Stimulated activated CD8-positive, alpha-beta memory T cell treated with anti-CD3 and anti-CD28 coated beads, Interleukin-7, amount 100 ng/mL, for 24 hours (primary cell): ENCODE data around the gene SMAD3.
"Not testable (repeated sequence)": the region's sequence is repeated elsewhere in the genome, so short reads cannot be mapped to it uniquely, and the experiment has no call there.

Source experiments
- DNase-seq: peaks from one replicate; pipeline ENCODE4 v3.0.0-alpha.2; 2020; ENCODE audit warnings: low read depth

SMAD3 gene

GRCh38 chr15:67110958-67111864 lies 45.8 kb downstream of the SMAD3 start:
- DNase-seq, result no peak

DNA sequence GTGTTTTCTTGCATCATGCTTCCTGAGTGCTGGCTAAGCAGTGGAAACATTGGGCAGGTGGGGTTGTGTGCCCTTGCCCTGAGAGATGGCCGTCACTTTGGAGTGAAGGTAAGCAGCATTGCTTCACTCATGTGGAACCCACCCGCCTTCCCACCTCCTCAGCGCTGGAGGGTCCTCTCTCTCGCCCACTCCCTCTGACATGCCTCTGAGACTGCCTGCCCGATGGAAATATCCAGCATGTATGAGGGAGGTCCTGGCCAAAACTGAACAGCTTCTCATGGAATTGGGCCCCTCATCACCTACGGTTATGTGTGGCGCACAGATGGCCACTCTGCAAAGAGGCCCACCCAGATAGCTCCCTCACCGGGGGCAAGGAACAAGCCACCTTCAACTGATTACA lies 48.6 kb downstream of the SMAD3 start:
- no peak for DNase-seq

DNA sequence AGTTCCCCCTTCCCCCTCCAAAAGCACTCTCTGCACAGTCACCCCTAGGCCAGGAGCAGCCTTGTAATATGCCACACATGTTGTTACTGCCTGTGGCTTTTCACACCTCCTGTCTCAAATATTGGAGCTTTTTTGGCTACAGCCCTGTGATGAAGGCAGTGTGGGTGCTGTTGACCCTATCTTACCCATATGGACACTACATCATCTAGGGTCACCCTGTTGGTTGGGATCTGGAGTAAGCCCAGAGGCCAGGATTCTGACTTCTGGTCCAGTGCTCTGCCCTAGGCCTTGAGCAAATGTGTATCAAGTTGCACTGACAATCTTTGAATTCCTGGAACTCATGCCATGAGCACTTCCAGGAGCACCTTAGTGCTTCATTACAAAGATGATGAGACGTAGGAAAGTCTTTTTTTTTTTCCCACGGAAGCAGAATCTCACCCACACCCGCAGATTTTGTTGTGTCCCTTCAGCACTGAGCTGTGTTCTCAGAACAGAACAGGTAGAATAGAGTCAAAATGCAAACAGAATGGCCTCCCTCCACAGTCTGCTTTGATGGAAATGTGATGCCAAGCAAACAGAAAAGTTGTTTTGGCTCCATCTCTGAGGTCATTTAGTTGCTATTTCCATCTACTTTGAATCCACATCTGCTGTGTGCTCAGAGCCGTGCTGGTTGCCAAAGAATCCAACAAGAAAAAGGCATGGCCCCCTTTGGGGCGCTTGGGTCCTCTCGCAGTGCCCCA lies 49.6 kb downstream of the SMAD3 start:
- DNase-seq, result no peak

DNA sequence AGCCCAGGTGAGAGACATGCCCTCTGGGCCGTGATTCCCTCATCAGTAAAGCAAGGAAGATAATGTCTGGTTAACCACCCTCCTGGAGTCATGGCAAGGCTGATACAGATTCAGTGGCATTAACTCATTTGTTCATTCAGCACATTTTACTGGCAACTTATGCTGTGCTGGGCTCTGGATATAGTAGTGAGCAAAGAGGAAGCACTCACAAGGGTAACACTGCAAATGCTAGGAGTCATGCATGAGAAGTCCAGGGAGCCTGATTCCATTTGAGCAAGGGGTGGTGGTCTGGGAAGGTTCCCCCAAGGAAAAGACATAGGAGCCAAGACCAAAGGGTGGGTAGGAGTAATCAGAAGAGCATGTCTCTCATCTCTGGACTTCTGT lies 50.2 kb downstream of the SMAD3 start:
- DNase-seq, result no peak

DNA sequence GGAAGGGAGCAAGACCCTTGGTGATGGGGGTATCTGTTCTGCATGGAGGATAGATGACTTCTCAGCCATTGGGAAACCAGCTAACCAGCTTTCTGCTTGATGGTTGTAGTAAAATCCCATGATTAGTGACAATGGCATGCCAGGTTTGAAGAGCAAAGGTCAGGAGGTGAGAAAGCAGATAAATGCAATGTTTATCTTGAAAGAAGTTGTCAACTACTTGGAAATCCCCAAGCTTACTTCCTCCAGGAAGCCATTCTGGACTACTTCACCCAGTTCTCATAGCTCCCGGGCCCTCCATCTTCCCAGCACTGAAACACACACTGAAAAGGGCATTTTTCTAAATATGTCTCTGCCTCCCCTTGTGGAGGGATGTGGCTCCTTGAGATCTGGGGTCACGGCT lies 51.3 kb downstream of the SMAD3 start:
- no peak for DNase-seq

DNA sequence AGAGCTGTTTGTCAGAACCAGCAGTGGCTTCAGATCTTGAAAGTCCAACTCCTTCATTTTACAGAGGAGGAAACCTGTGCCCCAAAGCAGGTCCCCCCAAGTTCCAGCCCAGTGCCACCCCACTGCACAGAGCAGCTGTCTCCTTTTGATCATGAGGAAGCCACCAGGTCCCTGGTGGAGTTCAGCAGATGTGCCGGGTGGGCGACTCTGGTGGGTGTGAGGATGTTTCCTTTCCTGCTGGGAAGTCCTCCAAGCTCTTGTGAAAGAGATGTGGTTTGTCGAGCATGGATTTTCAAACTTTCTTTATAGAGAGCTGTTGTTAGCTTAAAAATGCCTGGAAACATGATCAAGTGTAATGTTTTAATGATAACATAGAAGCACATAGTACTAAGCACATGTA lies 52.0 kb downstream of the SMAD3 start:
- no peak for DNase-seq

DNA sequence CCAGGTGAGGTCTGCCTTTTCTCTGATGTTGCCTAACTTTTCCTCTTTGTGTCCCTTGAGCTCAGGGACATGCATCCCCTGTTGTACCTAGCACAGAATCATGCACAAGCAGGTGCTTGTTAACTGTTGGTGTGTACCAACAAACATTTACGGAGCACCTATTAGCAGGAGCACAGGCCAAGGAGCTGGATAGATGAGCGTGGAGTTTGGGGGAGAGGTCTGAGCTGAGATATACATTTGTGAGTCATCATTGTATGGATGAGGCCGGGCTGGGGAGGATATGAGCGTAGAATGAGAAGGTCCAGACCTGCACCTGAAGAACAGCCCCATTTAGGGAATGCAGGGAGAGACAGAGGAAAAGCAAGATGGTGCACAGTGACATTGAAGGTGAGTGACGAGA lies 53.4 kb downstream of the SMAD3 start:
- DNase-seq, result no peak

DNA sequence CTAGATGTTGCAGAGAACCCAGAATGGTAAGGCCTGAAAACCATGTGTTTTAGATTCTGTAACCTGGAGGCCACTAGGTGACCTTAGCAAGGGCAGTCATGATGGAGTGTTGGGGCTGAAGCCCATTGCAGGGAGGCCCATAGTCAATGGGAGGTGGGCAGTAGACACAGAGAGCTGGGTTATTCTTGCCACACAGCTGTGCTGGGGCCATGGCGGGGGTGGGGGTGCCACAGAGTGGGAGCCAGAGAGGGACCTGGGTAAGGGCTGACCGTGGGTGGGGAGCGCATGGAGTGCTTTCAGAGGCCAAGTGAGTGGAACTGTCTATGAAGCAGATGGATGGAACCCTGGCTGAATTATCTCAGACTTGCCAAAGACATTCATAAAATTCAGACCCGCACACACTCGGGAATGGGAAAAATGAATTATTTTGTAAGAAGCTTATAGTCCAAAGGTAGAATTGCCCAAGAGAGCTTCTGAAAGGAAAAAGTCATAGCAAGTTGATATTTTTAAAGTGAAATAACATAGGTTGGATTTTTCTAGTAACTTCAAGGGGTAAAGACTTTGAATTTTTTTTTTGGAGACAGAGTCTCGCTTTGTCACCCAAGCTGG lies 53.9 kb downstream of the SMAD3 start:
- DNase-seq, result no peak

DNA sequence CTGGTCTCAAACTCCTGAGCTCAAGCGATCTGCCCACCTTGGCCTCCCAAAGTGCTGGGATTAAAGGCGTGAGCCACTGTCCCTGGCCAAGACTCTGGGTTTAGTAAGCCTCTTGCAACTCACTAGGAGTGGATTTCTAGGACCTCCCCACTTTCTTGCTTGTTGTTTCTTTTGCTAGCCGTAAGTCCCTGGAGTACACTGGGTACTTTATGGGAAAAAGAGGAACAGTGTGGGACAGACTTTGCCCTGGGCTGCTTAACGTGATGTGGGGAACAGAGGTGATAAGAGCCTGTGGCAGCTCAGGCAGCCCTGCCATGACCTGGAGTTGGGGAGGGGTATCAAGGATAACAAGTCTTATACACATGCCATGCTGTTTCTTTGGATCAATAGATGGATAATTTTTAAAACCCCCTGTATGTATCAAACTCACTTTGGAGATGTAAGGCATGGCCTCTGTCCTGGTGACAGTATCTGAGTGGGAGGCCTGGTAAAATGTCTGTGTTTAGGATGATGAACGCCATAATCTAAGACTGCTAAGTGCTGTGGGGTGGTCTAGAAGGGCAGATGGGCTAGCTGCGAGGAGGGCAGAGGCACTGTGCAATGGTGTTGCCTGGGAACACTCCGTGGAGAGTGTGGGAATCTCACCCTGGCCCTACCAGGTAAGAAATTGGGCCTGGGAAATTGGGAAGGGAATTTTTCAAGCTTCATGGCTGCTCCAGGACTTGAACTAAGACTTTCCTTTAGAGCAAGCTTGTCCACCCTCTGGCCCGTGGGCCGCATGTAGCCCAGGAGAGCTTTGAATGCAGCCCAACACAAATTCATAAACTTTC lies 54.8 kb downstream of the SMAD3 start:
- no peak for DNase-seq

DNA sequence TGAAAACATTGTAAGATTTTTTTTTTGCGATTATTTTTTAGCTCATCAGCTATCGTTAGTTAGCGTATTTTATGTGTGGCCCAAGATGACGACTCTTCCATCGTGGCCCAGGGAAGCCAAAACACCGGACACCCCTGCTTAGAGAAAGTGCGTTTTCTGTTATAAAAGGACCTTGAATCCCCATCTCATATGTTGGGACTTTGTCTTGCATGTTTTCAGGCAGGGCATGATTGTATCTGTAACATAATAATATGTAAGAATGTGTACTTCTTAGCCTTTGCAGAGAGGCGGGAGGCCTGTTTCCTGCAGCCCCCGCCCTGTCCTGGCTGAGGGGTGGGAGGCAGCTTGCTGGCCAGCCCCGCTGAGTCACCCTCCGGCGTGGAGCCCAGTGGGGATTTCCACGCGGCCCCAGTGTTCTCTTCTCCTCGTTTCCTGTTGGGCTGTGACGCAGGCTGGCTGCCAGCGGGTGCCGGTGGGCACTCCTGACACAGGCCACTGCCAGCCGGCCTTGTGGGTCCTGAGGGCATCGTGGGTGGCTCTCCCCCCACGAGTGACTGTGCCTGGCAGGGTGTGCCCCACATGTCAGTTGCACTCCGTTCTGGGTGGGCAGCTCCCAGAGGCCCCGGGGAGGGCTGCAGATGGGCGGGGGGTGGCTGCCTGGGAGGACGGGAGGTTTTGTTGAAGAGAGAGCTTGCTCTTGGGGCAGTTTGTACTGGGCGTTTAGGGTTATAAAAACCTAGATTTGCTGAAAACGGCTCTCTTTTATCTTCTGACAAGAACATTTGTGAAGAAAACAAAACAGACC lies 55.6 kb downstream of the SMAD3 start:
- DNase-seq, result peak; percentile 65

- DNase-seq, result no peak
These were observed 56.5 kb downstream of the SMAD3 start for GRCh38 chr15:67121644-67122605.

DNA sequence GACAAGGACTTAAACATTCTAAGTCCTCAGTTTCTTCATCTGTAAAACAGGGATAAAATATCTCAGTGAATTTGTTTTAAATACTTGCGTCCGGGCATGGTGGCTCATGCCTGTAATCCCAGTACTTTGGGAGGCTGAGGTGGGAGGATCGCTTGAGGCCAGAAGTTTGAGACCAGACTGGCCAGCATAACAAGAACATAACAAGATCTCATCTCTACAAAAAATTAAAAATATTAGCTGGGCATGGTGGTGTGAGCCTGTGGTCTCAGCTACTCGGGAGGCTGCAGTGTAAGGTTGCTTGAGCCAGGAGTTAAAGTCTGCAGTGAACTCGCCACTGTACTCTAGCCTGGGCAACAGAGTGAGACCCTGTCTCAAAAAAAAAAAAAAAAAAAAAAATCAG lies 57.4 kb downstream of the SMAD3 start:
- DNase-seq, result not testable (repeated sequence)

GRCh38 chr15:67123291-67123690 lies 57.9 kb downstream of the SMAD3 start:
- not testable (repeated sequence) for DNase-seq

- no peak for DNase-seq
These were observed 58.7 kb downstream of the SMAD3 start for GRCh38 chr15:67124111-67124510.

GRCh38 chr15:67124911-67125588 lies 59.6 kb downstream of the SMAD3 start:
- no peak for DNase-seq

DNA sequence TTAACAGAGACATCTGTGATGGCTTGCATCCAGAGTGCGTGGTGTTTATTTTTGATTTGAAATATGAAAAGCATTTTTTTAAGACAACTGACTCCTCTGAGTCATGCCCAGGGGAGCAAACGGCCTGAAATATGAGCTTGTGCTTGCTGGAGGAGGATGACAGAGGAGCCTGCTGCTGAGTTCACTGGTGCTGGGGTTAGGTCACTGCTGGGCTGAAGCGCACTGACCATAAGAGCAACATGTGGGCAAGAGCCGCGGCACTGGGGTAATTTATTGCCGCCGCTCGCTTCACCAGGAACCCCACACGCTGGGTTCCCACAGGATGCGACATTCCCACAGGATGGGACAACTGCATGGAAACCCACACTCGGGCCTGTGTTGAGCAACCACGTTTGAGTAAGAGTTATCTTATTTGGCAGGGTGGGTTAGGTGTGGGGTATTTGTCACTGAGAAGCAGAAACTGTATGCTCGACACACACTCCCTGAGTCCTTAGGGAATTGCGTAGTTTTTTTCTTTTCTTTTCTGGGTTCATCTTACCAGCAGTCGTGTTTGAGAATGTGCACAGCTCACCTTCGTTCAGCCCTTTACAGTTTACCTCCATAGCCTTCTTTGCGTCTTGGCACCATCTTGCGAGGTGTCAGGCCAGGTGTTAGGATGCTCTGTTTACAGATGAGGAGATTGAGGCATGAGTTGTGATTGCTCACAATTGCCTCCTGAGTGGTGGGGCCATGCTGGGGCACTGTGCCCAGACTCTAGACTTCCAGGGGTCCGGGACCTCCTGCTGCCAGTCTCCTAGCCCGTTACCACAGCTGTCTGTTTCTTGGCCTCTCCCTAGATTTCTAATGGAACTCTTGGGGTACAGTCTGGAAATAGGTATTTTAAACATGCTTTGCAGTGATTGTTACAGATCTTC lies 60.4 kb downstream of the SMAD3 start:
- DNase-seq, result no peak

GRCh38 chr15:67126551-67127330 lies 61.3 kb downstream of the SMAD3 start:
- DNase-seq, result no peak

GRCh38 chr15:67127331-67127664 lies 61.9 kb downstream of the SMAD3 start:
- DNase-seq, result no peak
